Measurements from ENCODE around the gene LAP3.
A peak's percentile ranks its signal among the peaks of the same experiment; 100 is the strongest.
"Not testable (repeated sequence)": the region's sequence is repeated elsewhere in the genome, so short reads cannot be mapped to it uniquely, and the experiment has no call there.

The LAP3 gene

DNA sequence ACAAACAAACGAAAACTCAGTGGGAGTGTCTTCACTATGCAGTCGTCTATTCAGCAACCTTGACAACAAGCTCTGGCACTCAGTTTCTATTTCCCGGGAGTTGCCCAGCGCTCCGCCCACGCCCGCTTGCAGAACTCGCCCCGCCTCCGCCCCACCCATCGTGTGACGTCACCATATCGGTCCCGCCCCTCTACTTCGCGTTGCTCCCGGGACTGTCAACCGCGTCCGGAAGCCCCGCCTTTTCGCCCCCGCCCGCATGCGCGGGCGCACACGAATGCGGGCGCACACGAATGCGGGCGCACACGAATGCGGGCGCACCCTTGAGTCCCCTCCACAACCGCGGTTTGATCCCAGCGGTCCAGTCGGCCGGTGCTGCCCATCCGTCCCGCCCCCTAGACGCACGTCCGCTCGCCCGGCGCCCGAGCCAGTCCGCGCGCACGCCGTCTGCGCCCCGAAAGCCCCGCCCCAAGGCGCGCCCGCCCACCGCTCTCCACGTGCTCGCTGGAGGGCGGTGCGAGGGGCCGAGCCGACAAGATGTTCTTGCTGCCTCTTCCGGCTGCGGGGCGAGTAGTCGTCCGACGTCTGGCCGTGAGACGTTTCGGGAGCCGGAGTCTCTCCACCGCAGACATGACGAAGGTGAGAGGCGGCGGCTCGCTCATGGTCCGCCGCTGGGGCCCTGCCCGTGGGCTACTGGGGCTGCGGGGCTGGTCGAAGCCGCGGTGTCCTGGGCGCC lies at the start of gene LAP3:
Gene LAP3 (plus strand): TSS at position 267 of the 733 bp plus-strand sequence. CDS start 268 bp downstream, at position 535.
- DNase-seq (ENCODE audit: low spot score) = peak; percentile 89
- POLR2A ChIA-PET (ENCODE audit: low non-redundant PET) = no interaction called here
- no peak; the same call in 1 of the 2 replicates for TF ChIP-seq CTCF (conservative IDR thresholded peaks at IDR 0.05; ENCODE audit: low read depth)
- H3K27ac ChIP-seq = peak within 1 kb of the TSS; percentile 84
- CTCF ChIA-PET = no interaction called here

DNA sequence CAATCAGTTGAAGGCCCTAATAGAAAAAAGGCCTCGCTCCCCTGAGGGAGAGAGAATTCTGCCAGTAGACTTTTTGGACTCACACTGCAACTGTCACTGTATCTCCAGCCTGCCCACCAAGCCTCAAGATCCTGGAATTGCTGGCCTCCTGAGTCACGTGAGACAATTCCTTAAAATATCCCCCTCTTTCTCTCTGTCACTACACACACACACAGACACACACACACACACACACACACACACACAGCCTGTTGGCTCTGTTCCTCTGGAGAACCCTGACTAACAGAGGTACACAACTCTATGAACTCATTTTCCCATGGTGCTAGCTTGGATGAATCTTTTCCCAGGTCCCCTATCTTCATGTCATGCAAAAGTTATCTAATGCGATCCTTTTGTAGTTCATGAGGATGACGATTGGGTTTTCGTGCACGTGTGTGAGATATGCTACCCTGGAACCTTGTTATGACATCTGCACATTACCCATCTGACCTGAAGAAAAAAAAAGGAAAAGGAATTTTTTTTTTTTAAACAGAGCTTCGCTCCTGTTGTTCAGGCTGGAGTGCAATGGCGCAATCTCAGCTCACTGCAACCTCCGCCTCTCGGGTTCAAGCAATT lies 48.3 kb upstream of the LAP3 start:
- no peak for TF ChIP-seq CTCF (conservative IDR thresholded peaks at IDR 0.05; ENCODE audit: low read depth)
- ChIA-PET CTCF (no interaction called here), POLR2A (ENCODE audit: low non-redundant PET) (no interaction called here)
- H3K27ac ChIP-seq = no peak overlapping the region
- no peak for DNase-seq (ENCODE audit: low spot score)

DNA sequence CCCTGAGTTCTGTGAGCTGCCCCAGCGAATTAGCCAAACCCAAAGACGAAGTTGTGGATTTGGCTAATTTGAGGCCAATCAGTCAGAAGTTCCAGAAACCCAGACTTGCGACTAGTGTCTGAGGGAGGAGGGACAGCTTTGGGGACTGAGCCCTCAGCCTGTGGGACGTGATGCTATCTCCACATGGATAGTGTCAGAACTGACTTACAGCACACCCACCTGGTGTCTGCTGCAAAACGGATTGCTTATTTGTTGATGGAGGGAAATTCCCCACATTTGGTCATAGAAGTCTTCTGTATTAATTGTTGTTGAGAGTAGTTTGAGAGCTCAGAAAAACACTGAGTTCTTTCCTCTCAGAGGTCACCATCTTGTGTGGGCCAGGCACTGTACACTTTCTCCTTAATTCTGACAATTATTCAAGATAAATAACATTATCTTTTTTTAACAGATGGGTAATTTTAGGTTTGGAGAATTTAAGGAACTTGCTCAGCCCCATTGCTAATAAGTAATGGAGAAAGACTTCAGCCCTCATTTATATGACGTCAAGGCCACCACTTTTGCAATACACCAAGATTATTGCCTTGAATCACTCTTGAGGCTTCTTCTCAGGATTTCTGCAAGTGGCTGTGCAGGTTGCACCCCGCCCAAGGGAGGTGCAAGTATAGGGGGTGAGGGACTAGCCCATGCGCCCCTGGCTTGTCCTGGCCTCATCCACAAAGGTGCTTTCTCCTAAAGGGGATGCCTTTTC lies 45.3 kb upstream of the LAP3 start:
- H3K27ac ChIP-seq = no peak overlapping the region
- TF ChIP-seq CTCF (conservative IDR thresholded peaks at IDR 0.05; ENCODE audit: low read depth) = no peak
- POLR2A ChIA-PET (ENCODE audit: low non-redundant PET) = no interaction called here
- no peak for DNase-seq (ENCODE audit: low spot score)
- CTCF ChIA-PET = no interaction called here

GRCh38 chr4:17534705-17535104 lies 42.3 kb upstream of the LAP3 start:
- CTCF ChIA-PET = no interaction called here
- no peak for DNase-seq (ENCODE audit: low spot score)
- H3K27ac ChIP-seq = no peak overlapping the region
- TF ChIP-seq CTCF (conservative IDR thresholded peaks at IDR 0.05; ENCODE audit: low read depth) = no peak
- POLR2A ChIA-PET (ENCODE audit: low non-redundant PET) = no interaction called here

DNA sequence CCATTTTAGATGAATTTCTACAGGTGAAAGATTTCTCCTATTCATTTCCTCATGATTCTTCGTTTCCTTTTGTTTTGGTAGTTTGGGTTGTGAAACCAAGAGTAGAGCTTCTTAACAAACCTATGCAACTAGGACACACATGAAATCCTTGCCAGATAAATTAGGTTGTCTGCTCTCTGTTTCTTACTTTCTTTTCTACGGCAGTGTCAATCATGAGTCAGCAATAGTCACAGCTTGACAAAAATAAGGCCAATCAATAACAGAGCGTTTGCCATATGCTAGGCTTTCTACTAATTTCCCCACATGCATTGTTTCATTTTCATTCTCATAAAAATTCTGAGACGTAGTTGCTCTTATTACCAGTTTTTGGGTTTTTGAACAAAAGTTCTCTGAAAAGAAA lies 41.8 kb upstream of the LAP3 start:
- no peak for TF ChIP-seq CTCF (conservative IDR thresholded peaks at IDR 0.05; ENCODE audit: low read depth)
- CTCF ChIA-PET = no interaction called here
- no peak overlapping the region for H3K27ac ChIP-seq
- POLR2A ChIA-PET (ENCODE audit: low non-redundant PET) = no interaction called here
- no peak for DNase-seq (ENCODE audit: low spot score)

DNA sequence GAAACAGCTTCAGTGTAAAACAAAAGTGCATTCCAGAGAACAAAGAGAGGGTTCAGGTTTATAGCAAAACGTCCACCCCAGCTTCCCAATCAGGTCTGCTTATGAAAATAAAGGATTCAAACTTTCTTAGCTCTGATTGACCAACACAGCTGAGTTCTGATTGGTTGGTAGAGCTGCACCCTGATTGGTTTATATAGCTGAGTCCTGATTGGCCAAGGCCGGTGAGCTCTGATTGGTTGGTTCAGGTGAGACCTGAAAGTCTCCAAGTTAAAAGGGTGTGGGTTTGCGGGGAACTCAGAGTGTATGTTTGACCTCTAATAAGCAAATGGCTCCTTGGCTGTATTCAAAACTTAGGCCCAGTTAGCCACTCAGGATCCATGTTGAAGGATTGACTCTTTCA lies 41.1 kb upstream of the LAP3 start:
- no peak for TF ChIP-seq CTCF (conservative IDR thresholded peaks at IDR 0.05; ENCODE audit: low read depth)
- ChIA-PET POLR2A (ENCODE audit: low non-redundant PET) (no interaction called here), CTCF (no interaction called here)
- no peak overlapping the region for H3K27ac ChIP-seq
- no peak for DNase-seq (ENCODE audit: low spot score)

DNA sequence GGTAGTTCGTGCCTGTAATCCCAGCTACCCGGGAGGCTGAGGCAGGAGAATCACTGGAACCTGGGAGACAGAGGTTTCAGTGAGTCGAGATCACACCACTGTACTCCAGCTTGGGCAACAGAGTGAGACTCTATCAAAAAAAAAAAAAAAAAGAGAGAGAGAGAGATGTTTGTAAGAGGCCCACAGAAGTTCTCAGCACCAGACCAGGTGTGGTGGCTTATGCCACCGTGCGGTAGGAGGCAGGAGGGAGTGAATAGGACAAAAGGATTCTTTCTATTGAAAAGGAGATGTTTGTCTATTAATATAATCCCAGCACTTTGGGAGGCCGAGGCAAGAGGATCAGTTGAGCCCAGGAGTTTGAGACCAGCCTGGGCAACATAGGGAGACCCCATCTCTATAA lies 39.9 kb upstream of the LAP3 start:
- H3K27ac ChIP-seq; DNase-seq (ENCODE audit: low spot score); POLR2A ChIA-PET (ENCODE audit: low non-redundant PET): not testable (repeated sequence)
- CTCF ChIA-PET = interaction anchor here (0.7 kb wide), 2 partner anchors 831 to 1344 kb away, joined by 3 to 7 read pairs; no protein-coding TSS in a partner anchor

All from RWPE1 (cell line).